ENCODE results near the gene TRIB2. TPM values are rescaled to one million over a fixed set of nuclear protein-coding genes. Genes with fewer than 3 reads are reported as not detected.

Gene TRIB2
- total and polyA plus RNA-seq, 2 of the 13 experiments (the other 11 are each of a cell fraction or from before 2014, with no cell fraction given) = 1.1 to 2.3 TPM

DNA sequence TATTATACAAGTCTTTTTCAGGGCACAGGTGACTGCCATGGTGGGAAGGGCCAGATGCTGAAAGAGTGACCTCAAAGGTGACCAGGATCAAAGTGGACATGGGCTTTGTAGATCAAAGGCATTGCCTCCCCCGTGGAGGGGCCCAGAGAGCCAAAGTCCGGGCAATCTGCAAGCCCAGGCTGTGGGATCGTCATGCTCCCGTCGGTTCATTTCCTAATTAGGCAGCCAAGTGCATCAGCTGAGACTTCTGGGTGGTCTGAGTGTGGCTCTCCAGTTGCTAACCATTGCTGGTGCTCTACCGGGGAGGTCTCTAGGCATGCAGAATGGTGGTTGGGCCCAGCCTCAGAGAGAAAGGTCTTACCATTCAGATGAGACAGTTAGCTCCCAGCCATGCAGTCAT, 61.6 kb downstream of the TRIB2 start (continued):
- TF ChIP-seq PITX1 (CRISPR knock-in tag; IDR thresholded peaks at IDR 0.05) = peak; percentile 97
- TF ChIP-seq SP4 (CRISPR knock-in tag; IDR thresholded peaks at IDR 0.05) = 0 out of 2 replicates have a peak, but pooled peaks have one; percentile 30
- TF ChIP-seq DMTF1 (CRISPR knock-in tag; IDR thresholded peaks at IDR 0.05) = no peak
- TF ChIP-seq HES4 (CRISPR knock-in tag; IDR thresholded peaks at IDR 0.05; ENCODE audit: borderline replicate concordance) = no peak
- peak; percentile 84 for TF ChIP-seq CREM (IDR thresholded peaks at IDR 0.05)
- no peak for TF ChIP-seq CREM (CRISPR knock-in tag; IDR thresholded peaks at IDR 0.05)
- no peak for TF ChIP-seq POLR2AphosphoS2 (IDR thresholded peaks at IDR 0.05; ENCODE audit: low read depth, low read length)
- TF ChIP-seq SAP130 (CRISPR knock-in tag; IDR thresholded peaks at IDR 0.05; ENCODE audit: low read depth) = peak; percentile 40; the same call in 1 of the 2 replicates
- TF ChIP-seq, protein P1, sequence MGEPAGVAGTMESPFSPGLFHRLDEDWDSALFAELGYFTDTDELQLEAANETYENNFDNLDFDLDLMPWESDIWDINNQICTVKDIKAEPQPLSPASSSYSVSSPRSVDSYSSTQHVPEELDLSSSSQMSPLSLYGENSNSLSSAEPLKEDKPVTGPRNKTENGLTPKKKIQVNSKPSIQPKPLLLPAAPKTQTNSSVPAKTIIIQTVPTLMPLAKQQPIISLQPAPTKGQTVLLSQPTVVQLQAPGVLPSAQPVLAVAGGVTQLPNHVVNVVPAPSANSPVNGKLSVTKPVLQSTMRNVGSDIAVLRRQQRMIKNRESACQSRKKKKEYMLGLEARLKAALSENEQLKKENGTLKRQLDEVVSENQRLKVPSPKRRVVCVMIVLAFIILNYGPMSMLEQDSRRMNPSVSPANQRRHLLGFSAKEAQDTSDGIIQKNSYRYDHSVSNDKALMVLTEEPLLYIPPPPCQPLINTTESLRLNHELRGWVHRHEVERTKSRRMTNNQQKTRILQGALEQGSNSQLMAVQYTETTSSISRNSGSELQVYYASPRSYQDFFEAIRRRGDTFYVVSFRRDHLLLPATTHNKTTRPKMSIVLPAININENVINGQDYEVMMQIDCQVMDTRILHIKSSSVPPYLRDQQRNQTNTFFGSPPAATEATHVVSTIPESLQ (CRISPR knock-in tag; conservative IDR thresholded peaks at IDR 0.05) = no peak
- no peak for TF ChIP-seq ZBTB43 (CRISPR knock-in tag; conservative IDR thresholded peaks at IDR 0.05)
- TF ChIP-seq, protein P2, sequence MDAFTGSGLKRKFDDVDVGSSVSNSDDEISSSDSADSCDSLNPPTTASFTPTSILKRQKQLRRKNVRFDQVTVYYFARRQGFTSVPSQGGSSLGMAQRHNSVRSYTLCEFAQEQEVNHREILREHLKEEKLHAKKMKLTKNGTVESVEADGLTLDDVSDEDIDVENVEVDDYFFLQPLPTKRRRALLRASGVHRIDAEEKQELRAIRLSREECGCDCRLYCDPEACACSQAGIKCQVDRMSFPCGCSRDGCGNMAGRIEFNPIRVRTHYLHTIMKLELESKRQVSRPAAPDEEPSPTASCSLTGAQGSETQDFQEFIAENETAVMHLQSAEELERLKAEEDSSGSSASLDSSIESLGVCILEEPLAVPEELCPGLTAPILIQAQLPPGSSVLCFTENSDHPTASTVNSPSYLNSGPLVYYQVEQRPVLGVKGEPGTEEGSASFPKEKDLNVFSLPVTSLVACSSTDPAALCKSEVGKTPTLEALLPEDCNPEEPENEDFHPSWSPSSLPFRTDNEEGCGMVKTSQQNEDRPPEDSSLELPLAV (CRISPR knock-in tag; conservative IDR thresholded peaks at IDR 0.05; ENCODE audit: low read depth) = no peak
- TF ChIP-seq KDM1A (CRISPR knock-in tag; IDR thresholded peaks at IDR 0.05) = peak; percentile 77; the same call in 1 of the 2 replicates
- peak; percentile 89 for TF ChIP-seq TBX3 (IDR thresholded peaks at IDR 0.05; ENCODE audit: borderline replicate concordance)
- peak; percentile 44; the same call in 1 of the 2 replicates for TF ChIP-seq HIVEP1 (CRISPR knock-in tag; IDR thresholded peaks at IDR 0.05)
- TF ChIP-seq ZEB1 (IDR thresholded peaks at IDR 0.05; ENCODE audit: insufficient replicate concordance, low read depth) = peak; percentile 81
- 0 out of 2 replicates have a peak, but pooled peaks have one; percentile 43 for TF ChIP-seq ZBTB7A (CRISPR knock-in tag; IDR thresholded peaks at IDR 0.05)
- peak; percentile 95 for TF ChIP-seq RXRA (CRISPR knock-in tag; IDR thresholded peaks at IDR 0.05)
- TF ChIP-seq ZNF883 (CRISPR knock-in tag; IDR thresholded peaks at IDR 0.05; ENCODE audit: not compliant biosample characterization) = no peak
- no peak; the same call in 1 of the 2 replicates for TF ChIP-seq MEIS1 (CRISPR knock-in tag; IDR thresholded peaks at IDR 0.05; ENCODE audit: borderline replicate concordance)
- no peak for TF ChIP-seq ZNF18 (CRISPR knock-in tag; IDR thresholded peaks at IDR 0.05; ENCODE audit: insufficient replicate concordance)
- peak; percentile 70; the same call in 1 of the 2 replicates for TF ChIP-seq MEIS2 (CRISPR knock-in tag; IDR thresholded peaks at IDR 0.05)
